Fibroblast of peridontal ligament (primary cell): ENCODE data around the gene VAT1.

Experiments
- DNase-seq: peaks from one replicate; pipeline ENCODE4 v3.0.0-alpha.2; 2010; ENCODE audit errors: extremely low read depth

The VAT1 gene

DNA sequence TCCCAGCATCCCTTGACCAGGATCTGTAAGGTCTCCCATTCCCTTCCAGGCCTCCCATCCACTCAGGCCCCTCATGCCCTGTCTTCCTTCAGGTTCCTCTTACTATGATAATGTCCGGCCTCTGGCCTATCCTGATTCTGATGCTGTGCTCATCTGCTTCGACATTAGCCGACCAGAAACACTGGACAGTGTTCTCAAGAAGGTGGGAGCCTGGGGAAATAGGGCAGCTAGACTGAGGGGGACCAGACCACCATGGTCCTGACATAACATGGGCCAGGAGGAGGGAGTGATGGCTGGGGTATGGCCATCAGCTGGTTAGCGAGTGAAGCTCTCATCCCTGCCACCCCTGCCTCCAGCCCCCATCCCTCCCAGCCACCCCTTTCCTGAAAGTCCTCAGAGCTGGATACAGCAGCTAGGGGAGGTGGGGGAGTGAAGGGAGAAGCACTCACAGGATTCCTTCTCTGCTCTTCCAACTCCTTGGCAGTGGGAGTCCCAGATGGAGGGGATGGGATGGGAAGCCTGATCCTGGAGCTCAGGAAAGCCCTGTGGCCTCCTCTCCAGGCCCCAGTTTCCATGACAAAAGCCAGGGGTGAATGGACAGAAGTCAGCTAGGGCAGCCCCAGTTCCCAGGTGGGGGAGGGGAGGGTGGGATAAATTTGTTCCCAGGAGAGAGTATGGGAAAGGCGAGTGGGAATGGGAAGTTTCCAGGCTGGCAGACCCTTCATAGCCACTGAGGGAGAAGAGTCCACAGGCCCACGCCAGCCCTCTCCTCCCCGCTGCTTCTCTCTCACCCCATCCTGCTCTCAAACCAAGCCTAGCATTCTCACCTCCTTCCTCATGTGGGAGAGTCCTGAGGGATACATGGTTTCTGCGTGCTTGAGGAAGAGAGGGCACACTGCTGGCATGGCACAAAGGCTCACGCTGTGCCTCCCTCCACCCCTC is 5.2 kb upstream of the VAT1 start:
- no peak for DNase-seq

DNA sequence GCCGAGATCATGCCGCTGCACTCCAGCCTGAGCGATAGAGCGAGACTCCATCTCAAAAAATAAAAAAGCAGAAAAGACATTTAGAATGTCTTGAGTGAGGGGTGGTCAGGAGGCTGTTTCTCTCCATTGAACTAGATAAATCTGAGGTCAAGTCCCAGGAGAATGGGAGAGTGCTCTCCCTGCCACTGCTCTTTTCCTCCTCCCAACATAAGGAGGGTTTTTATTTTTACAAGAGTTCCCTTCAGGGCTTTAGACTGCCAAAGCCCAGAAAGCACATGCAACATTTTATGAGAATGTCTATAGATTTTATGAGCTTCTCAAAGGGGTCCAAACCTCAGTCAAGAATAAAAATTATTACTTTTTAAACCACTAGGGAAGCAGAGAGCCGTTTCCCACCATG is 4.4 kb upstream of the VAT1 start:
- no peak for DNase-seq

DNA sequence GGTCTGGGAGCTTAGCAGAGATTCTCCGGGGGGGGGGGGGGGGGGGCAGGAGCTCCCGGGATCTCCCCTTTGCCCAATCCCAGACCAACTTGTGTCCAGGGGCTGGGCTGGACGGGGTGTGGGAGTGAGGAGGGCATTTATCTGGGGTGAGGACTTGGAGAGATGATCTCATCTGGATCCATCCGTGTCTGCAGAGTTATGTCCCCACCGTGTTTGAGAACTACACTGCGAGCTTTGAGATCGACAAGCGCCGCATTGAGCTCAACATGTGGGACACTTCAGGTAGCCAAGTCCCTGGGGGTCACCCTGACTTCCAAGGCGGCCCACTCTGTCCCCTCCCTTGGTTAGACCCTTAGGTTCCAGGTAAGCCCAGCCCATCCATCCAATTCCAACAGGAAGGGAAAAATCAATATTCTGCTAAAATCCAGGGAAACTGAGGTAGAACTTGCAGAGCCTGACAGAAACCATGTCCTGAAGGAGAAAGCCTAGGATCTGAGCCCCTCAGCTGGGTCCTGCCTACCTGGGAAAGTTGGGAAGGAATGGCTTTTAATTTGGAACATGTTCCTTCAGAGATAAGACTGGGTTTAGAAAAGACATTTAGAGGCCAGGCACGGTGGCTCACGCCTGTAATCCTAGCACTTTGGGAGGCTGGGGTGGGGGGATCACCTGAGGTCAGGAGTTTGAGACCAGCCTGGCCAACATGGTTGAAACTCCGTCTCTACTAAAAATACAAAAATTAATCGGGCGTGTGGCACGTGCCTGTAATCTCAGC is 3.8 kb upstream of the VAT1 start:
- DNase-seq = no peak

DNA sequence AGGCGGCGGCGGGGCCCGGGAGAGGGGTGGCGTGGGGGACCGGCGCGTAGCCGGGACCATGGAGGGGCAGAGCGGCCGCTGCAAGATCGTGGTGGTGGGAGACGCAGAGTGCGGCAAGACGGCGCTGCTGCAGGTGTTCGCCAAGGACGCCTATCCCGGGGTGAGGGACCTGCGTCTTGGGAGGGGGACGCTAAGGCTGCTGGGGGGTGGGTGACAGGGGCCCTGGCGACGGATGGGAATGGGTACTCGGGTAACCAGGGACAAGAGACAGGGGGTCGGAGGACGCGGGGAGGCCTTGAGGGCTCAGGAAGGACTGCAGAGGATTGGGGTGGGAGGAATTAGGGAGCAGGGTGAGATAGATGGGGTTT is 3.1 kb upstream of the VAT1 start:
- no peak for DNase-seq

- peak; percentile 96 for DNase-seq
Observed at GRCh38 chr17:43024407-43025289, 2.5 kb upstream of the VAT1 start, which contains the start of gene RND2. RND2 (plus strand) TSS chr17:43025231; CDS start chr17:43025348, 117 bp downstream.

DNA sequence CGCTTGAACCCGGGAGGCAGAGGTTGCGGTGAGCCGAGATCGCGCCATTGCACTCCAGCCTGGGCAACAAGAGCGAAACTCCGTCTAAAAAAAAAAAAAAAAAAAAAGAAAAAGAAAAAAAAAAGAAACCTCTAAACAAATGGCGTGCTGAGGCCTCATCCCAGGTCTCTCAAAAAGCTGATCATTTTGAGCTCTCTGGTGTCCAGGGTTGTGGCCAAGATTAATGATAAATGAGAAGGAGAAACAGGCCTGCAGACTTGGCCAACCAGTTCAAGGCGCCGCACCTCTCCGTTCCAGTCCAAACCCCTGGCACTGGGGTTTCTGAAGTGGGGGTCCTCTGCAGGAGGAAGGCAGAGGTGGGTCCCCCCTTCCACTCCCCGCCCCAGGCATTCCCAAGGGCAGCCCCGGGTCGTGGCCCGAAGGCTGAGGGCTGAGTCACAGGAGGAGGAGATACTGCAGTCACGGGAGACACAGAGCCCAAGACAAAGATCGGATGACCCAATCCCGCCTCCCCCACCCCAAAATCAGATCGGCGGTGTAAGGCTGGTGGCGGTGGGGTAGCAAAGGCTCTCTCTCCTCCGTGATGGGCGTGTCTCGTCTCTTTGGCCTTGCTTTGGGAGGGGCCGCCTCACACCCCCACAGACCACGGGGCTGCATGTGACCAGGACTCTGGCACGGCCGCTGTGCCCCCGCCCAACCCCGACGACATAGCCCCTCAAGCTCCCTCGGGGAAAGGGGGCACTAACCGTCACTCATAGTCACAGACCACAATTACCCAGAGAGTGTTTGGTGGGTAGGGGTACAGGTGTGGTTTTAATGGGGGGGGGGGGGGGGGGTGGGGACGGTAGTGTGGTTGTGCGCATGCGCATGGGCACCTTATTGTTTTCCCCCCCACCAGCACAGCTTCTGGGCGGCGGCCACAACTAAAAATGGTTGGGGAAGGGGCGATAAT is 1.1 kb downstream of the VAT1 start:
- DNase-seq = peak; percentile 75

GRCh38 chr17:43020030-43020621 is 2.1 kb downstream of the VAT1 start:
- no peak for DNase-seq

GRCh38 chr17:43019418-43019817 is 2.8 kb downstream of the VAT1 start:
- DNase-seq = no peak

- DNase-seq = peak; percentile 49
Observed at GRCh38 chr17:43018932-43019331, 3.3 kb downstream of the VAT1 start.

DNA sequence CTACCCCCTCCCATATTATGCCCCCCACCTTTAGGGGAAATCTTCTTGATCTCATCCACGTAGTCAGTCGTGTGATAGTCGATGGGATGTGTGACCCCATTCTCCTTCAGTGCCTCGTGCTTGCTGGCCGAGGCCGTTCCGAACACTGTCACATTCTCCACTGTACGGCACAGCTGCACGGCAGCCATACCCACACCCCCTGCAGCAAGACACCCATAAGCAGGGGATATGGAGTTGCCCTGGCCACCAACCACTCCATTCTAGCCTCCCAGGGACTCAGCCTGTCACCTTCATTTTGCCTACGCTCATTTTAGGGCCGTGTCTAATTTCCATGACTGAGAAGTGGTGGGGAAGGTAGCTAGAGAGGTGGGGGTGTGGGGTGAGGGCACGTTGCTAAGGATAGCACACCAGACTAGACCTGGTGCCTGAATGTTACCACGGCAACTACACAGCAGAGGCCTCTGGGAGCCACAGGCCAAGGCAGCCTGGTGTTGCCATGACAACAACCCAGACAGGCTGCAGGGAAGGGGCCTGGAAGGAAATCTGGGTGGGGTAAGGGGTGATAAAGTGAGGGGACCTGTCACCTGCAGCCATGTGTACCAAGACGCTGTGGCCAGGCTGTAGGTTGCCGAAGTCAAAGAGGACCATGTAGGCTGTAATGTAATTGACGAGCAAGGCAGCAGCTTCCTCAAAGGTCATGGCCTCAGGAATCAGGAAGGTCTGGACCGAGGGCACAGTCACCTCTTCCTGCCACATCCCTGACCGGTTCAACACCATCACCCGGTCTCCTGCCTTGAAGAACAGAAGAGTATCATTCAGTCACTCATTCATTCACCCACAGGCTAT is 4.0 kb downstream of the VAT1 start:
- DNase-seq = no peak

DNA sequence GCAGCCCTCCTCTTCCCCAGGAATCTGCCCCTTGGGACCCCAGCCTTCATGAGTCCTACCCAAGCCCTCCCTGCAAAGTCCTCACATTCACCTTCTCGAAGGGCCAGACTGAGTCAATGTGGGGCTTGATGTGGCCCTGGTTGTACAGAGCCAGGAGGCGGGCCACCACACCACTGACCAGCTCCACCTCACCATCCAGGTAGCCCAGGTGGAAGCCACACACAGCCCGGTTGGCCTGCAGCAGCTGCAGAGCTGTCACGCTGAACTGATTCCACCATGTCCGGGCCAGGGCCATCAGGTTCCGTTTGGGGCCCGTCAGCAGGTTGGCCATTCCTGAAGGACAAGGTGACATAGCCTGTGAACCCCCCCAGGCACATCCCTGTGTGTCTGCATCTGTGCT is 6.0 kb downstream of the VAT1 start:
- DNase-seq = no peak

- no peak for DNase-seq
Observed at GRCh38 chr17:43015579-43015978, 6.6 kb downstream of the VAT1 start.

DNA sequence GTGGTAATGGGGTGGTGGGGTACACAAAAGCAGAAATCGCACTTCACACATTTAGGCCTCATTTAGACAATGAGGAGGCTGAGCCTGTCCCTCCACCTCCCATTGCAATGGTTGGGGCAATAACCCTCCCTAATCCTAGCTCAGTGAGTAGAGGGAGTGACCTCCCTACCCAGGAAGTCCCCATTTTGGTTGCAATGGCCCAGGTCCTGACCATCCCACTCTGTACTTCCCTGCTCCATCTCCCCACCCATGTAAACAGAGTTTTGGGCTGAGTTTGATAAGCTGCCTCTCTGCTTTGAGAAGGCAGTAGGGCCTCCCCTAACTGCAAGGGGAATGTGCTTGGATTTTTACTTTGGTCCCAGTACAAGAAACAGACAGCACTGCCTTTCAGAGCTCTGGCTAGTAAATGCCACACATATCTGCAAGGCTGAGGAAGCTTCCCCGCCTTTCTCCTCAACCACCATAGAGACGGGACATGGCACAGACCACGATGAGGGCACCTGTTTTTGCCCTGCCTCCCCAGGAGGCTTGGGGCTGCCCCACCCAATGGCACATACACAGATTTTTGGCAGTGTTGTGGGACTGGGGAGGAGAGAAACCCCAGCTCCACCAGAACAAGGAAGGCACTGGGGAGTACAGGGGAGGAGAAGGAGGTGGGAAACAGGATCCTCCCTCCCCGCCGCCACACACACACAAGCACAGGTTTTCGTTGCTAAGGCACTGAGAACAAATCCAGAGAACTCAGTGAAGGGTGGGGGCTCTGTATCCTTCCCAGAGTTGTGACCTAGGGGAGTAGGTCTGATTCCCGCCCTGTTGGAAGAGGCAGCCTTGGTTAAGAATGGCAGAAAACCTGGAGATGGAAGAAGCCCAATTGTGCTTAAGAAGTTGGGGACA is 7.3 kb downstream of the VAT1 start:
- no peak for DNase-seq

- DNase-seq = no peak
Observed at GRCh38 chr17:43014020-43014648, 8.1 kb downstream of the VAT1 start.

DNA sequence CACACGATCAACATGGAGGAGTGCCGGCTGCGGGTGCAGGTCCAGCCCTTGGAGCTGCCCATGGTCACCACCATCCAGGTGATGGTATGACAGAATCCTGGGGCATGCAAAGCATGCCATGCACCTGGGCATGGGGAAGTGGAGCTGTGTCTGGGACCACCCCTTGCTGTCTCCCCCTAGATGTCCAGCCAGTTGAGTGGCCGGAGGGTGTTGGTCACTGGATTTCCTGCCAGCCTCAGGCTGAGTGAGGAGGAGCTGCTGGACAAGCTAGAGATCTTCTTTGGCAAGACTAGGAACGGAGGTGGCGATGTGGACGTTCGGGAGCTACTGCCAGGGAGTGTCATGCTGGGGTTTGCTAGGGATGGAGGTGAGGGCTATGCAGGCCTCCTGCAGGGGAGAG is 8.9 kb downstream of the VAT1 start:
- no peak for DNase-seq

DNA sequence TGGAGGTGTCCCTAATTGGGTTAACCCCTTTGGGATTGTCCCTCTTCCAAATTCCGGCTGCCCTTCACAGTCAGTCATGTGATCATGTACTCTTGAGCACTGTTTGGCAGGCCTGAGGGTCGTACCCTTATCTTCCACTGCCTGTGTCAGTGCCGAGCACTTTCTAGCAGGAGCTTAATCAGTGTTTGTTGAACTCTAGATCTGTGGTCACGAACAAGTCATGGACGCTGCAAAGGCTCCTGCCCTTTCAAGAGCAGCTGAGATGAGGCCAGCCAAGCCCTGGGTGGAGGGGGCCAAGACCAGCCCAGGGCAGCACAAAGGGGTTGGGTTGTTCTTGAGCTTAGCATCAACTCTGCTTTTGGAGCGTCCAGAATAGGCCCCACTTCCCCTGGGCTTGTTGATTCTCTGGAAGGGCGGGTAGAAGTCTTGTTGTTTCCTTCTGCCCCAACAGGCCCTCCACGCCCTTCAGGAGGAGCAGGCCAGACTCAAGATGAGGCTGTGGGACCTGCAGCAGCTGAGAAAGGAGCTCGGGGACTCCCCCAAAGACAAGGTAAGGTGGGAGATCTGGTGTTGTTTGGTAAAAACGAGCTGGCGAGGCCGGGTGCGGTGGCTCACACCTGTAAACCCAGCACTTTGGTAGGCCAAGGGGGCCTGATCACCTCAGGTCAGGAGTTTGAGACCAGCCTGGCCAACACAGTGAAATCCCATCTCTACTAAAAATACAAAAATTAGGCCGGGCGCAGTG is 10.3 kb downstream of the VAT1 start:
- DNase-seq = no peak

DNA sequence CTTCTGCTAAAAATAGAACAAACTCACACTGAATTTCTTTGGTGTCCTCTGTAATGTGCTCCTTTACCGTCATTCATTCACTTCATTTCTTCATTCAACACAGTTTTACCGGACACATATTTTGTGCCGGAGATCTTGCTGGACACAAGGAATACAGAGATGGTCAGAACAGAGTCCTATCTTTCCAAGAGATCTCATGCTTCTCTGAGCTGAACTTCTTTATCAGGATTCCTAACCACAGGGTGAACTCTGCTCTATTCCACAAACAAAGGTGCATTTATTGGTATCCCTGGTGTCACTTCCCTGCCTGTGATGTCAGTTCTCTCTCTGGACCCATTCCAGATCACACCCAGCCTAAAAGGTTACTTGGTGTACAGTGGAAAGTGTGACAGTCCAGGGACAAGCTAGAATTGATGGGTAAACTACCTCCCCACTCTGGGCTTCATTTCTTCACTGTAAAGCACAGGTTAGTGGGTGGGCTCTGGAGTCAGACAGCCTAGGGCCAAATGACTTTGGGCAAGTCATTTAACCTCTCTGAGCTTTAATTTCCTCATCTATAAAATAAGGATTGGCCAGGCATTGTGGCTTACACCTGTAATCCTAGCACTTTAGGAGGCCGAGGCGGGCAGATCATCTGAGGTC is 11.4 kb downstream of the VAT1 start:
- no peak for DNase-seq
